ENCODE measurements around the gene FAM131B. TPM values are rescaled to one million over a fixed set of nuclear protein-coding genes. Genes with fewer than 3 reads are reported as not detected.

Gene FAM131B
- total and polyA plus RNA-seq, 10 donors, result 0.04 to 1.4 (median 0.38) TPM

DNA sequence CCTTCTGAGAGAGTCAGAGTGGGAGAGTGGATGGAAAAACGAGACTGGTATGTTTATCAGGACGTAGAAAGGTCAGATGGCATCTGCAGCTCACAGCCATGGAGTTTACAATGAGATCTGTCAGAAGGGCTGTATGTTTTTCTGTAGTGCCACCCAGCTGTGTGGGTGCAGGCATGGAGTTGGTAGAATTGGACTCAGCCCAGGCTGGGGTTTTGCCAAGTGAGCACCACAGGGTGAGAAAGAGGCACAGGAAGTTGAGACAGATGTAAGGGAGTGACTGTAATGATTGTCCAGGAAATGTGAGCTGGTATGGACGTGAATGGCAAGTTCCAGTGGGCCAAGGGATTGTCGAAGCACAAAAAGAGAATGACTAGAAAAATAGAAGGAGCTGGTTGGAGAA lies 9.6 kb upstream of the FAM131B start:
- TF ChIP-seq POLR2AphosphoS5 (IDR thresholded peaks at IDR 0.05), result peak in 1 of 3 donors; percentile 47
- TF ChIP-seq, protein P1, sequence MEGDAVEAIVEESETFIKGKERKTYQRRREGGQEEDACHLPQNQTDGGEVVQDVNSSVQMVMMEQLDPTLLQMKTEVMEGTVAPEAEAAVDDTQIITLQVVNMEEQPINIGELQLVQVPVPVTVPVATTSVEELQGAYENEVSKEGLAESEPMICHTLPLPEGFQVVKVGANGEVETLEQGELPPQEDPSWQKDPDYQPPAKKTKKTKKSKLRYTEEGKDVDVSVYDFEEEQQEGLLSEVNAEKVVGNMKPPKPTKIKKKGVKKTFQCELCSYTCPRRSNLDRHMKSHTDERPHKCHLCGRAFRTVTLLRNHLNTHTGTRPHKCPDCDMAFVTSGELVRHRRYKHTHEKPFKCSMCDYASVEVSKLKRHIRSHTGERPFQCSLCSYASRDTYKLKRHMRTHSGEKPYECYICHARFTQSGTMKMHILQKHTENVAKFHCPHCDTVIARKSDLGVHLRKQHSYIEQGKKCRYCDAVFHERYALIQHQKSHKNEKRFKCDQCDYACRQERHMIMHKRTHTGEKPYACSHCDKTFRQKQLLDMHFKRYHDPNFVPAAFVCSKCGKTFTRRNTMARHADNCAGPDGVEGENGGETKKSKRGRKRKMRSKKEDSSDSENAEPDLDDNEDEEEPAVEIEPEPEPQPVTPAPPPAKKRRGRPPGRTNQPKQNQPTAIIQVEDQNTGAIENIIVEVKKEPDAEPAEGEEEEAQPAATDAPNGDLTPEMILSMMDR (IDR thresholded peaks at IDR 0.05 in 8 of 11, conservative IDR thresholded peaks at IDR 0.05 in 3 of 11), result peak in 3 of 11 experiments; percentile 12 to 37 (median 33)
- TF ChIP-seq POLR2A (IDR thresholded peaks at IDR 0.05), result no peak
- 13 to 23% (median 19%) methylated on average over 4 of the region's 4 CpGs for WGBS, 5 donors
- intact Hi-C loops (cut with DNase I; ENCODE audit: low total_unique reads), result no loop called here

DNA sequence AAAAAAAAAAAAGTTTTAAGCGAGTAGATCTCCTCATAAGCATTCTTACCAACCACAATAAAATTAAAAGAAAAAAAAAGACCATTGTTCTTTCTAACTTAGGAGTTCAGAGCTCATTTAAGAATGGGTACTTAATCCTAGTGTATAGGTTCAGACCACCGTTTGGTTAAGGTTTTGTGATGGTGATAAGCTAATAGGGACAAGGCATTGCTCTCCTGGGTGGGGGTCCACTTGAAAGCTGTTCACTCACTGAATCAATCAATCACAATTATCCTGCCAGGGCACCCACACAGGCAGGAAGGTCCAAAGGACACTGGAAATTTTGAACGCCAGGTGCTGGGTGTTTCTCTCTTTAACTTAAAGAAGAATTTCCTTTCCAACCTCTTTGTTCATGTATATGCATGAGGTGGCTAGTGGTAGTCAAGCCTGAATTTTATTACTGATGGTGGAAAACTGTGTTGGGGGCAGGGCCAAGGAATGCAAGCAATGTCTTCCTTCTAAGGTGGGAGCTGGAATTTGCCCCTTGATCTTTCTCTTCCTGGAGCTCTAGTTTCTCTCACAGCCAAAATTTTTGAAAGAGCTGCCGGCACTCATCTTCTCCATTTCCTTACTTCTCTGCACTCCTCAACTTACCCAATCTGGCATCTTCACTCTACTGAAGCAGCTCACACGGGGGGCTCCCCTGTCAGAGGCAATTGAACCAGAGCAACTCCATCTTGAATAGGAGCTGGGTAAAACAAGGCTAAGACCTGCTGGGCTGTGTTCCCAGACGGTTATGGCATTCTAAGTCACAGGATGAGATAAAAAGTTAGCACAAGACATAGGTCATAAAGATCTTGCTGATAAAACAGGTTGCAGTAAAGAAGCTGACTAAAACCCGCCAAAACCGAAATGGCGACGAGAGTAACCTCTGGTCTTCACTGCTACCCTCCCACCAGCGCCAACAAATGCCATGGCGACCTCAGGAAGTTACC lies 7.5 kb upstream of the FAM131B start:
- TF ChIP-seq, protein P1 (IDR thresholded peaks at IDR 0.05 in 8 of 11, conservative IDR thresholded peaks at IDR 0.05 in 3 of 11), result no peak
- TF ChIP-seq POLR2A (IDR thresholded peaks at IDR 0.05) (no peak), POLR2AphosphoS5 (IDR thresholded peaks at IDR 0.05) (no peak)
- intact Hi-C loops (cut with DNase I; ENCODE audit: low total_unique reads), result no loop called here
- DNase-seq, result no peak
- Histone ChIP-seq H3K27me3 (replicated peaks in 1 of 7) (peaks cover 0 to 11% (median 2%) of the 10 kb centered on the region in 7 donors), H3K27ac (no peak overlapping the region), H3K9me3 (no peaks in the 10 kb centered on the region), H3K4me1 (peaks cover 5 to 35% (median 24%) of the 10 kb centered on the region in 6 donors), H3K36me3 (no peaks in the 10 kb centered on the region), H3K4me3 (no peak overlapping the region)
- WGBS, 5 donors, result 80 to 91% (median 86%) methylated on average over 12 of the region's 12 CpGs

More for the DNA sequence above, 9.6 kb upstream of the FAM131B start:
- Histone ChIP-seq H3K4me1 (peaks cover 8 to 56% (median 44%) of the 10 kb centered on the region in 6 donors), H3K27ac (peak overlapping the region in 6 of 8 donors; percentile 15 to 64 (median 42)), H3K4me3 (no peak overlapping the region), H3K9me3 (no peaks in the 10 kb centered on the region), H3K36me3 (no peaks in the 10 kb centered on the region), H3K27me3 (replicated peaks in 1 of 7) (no peaks in the 10 kb centered on the region)
- DNase-seq, result peak; percentile 80

DNA sequence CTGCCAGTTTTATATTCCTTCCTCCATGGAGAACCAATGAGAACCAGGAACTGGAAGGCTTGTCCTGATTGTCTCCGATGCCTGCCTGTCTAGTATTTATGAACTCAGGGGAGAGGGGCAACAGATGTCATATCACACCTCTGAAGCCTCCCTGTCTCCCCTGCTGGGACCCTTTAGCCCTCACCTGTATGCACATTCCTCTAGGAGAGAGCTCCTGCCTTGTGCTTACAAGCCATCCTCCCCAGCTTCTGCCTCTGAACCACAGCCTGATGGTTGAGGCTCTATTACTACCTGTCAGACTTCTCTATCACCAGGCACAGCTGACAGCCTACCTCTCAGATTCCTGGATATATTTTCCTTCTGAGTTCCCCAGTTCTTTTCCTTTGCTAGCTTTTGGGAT lies 5.9 kb upstream of the FAM131B start:
- no peak for DNase-seq
- Histone ChIP-seq H3K4me3 (no peak overlapping the region), H3K4me1 (peaks cover 0 to 19% (median 13%) of the 10 kb centered on the region in 6 donors), H3K27ac (no peak overlapping the region), H3K36me3 (no peaks in the 10 kb centered on the region), H3K27me3 (replicated peaks in 1 of 7) (peaks cover 0 to 26% (median 18%) of the 10 kb centered on the region in 7 donors), H3K9me3 (no peaks in the 10 kb centered on the region)
- intact Hi-C loops (cut with DNase I; ENCODE audit: low total_unique reads), result no loop called here
- TF ChIP-seq, protein P1 (IDR thresholded peaks at IDR 0.05 in 8 of 11, conservative IDR thresholded peaks at IDR 0.05 in 3 of 11), result no peak
- no peak for TF ChIP-seq POLR2A (IDR thresholded peaks at IDR 0.05)
- no peak for TF ChIP-seq POLR2AphosphoS5 (IDR thresholded peaks at IDR 0.05)
- WGBS, 5 donors, result 89 to 100% (median 100%) methylated on average over 1 of the region's 1 CpG

DNA sequence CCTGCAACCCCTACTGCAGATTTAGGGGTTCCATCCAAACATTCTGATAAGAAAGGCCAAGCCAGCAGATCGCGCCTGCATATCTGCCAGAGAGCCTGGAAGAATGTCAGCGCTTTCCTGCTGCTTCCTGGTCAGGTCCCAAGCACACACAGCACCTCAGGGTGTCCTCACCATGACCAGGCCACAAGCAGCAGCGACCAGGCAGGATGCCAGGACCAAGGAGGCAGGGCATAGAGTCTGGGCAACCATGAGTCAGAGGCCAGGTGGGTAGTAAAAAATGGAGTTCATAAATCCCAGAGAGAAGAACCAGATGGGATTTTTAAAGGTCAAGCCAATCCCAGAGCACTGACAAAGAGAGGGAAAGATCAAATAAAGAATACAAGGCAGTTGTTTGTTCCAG lies 5.5 kb upstream of the FAM131B start:
- H3K36me3 ChIP-seq, result no peaks in the 10 kb centered on the region
- H3K9me3 ChIP-seq, result no peaks in the 10 kb centered on the region
- TF ChIP-seq, protein P1 (IDR thresholded peaks at IDR 0.05 in 8 of 11, conservative IDR thresholded peaks at IDR 0.05 in 3 of 11), result no peak
- TF ChIP-seq POLR2A (IDR thresholded peaks at IDR 0.05) (no peak), POLR2AphosphoS5 (IDR thresholded peaks at IDR 0.05) (no peak)
- no peak overlapping the region for H3K4me3 ChIP-seq
- H3K27ac ChIP-seq, result no peak overlapping the region
- H3K27me3 ChIP-seq (replicated peaks in 1 of 7), result peaks cover 0 to 30% (median 22%) of the 10 kb centered on the region in 7 donors
- peaks cover 0 to 18% (median 13%) of the 10 kb centered on the region in 6 donors for H3K4me1 ChIP-seq
- intact Hi-C loops (cut with DNase I; ENCODE audit: low total_unique reads), result no loop called here
- 81 to 93% (median 89%) methylated on average over 4 of the region's 4 CpGs for WGBS, 5 donors
- no peak for DNase-seq

Measured in spleen (tissue), 11 donors.